Measurements from ENCODE around the gene PTPRG.

The PTPRG gene

DNA sequence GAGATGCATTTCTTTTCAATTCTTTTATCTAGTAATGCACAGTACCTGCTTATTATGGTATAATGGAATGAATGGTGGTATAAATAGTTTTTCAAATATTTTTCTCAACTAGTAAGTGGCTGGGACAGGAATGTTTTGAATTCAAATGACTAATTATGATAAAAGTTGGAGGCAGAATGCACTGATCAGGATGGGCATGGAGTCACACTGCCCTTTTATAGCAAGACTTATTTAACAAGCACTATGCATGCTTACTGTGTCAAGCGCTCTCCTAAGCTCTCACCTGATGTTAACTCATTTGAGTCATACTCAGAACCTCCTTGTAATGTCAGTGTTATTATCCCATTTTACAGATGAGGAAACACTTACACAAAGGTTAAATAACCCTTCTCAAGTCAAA, 590.2 kb downstream of the PTPRG start:
- Mint-ChIP-seq H3K27ac (no peak overlapping the region), H3K36me3 (no peaks in the 10 kb centered on the region), H3K4me1 (no peaks in the 10 kb centered on the region), H3K9me3 (peaks cover 9% of the 10 kb centered on the region), H3K4me3 (no peak overlapping the region)
- no peak for ATAC-seq
- DNase-seq (ENCODE audit: low spot score in 2 of 2) = no peak

DNA sequence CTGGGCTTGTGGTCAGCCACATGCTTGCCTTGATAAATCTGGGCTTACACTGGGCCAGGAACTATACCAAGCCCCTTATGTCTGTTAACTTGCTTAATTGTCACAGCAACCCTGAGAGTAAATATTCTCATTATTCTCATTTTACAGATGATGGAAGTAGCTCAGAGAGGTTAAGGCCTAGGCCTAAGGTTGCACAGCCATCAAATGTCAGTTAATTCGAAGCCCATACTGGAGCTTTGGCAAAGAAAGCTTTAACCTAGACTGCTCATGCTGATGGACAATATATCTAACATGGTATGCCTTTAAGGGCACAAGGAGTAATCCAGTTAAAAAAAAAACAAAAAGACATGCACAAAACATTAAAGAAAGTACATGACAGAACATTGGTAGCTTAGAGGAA, 591.9 kb downstream of the PTPRG start:
- no peak overlapping the region for H3K4me3 Mint-ChIP-seq

GRCh38 chr3:62154457-62155148, 593.2 kb downstream of the PTPRG start:
- ATAC-seq = no peak
- peaks cover 7% of the 10 kb centered on the region for H3K9me3 Mint-ChIP-seq
- no peak for DNase-seq (ENCODE audit: low spot score in 2 of 2)
- H3K36me3 Mint-ChIP-seq = no peaks in the 10 kb centered on the region
- no peaks in the 10 kb centered on the region for H3K4me1 Mint-ChIP-seq
- no peak overlapping the region for H3K4me3 Mint-ChIP-seq
- H3K27ac Mint-ChIP-seq = no peak overlapping the region

More for the DNA sequence above, 591.9 kb downstream of the PTPRG start:
- Mint-ChIP-seq H3K27ac (no peak overlapping the region), H3K36me3 (no peaks in the 10 kb centered on the region), H3K9me3 (peaks cover 9% of the 10 kb centered on the region), H3K4me1 (no peaks in the 10 kb centered on the region)
- no peak for DNase-seq (ENCODE audit: low spot score in 2 of 2)
- no peak for ATAC-seq

DNA sequence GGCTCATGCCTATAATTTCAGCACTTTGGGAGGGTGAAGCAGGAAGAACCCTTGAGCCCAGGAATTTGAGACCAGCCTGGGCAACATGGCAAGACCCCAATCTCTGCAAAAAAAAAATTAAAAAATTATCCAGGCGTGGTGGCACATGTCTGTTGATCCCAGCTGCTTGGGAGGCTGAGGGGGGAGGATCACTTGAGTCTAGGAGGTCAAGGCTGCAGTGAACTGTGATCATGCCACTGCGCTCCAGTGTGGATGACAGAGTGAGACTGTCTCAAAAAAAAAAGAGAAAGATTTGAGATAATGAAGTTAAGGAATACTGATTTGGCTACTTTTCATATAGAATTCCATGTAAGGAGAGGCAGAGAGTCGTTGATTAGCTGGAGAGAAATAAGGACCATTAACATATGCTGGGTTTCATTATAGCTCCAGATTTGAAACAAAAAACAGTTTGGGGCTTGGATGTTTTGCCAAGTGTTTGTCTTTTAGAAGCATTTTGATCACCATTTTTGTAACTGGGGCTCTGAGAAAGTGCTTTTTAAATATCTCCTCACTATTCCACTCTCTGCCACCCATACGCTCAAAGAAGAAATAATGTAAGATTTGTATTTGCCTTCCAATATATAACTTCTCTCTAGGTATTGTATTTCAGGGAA, 597.8 kb downstream of the PTPRG start:
- peaks cover 4% of the 10 kb centered on the region for H3K9me3 Mint-ChIP-seq
- no peak overlapping the region for H3K4me3 Mint-ChIP-seq
- H3K4me1 Mint-ChIP-seq = no peaks in the 10 kb centered on the region
- DNase-seq (ENCODE audit: low spot score in 2 of 2) (no peak), ATAC-seq (no peak)
- H3K36me3 Mint-ChIP-seq = no peaks in the 10 kb centered on the region
- no peak overlapping the region for H3K27ac Mint-ChIP-seq

DNA sequence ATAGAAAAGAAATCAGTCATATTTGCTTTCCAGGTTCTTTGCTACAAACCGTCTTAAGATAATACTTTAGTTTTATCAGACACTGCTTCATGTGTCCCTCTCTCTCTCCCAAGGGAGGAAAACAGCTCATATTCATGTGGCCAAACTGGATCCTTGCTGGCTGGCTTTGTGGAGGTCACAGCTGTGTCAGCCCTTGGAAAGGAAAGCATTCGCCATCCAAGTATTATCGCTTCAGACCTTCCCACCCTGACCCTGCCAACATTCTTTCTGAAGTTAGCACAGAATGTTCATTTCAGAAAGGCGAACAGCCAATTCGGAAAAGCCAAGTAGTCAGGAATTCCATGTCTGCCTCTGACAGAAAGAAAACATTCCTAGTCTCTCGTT, 598.3 kb downstream of the PTPRG start:
- Mint-ChIP-seq H3K36me3 (no peaks in the 10 kb centered on the region), H3K4me3 (no peak overlapping the region), H3K27ac (no peak overlapping the region), H3K4me1 (no peaks in the 10 kb centered on the region), H3K9me3 (no peaks in the 10 kb centered on the region)
- DNase-seq (ENCODE audit: low spot score in 2 of 2) (no peak), ATAC-seq (no peak)

GRCh38 chr3:62161371-62161770, 600.0 kb downstream of the PTPRG start:
- ATAC-seq (no peak), DNase-seq (ENCODE audit: low spot score in 2 of 2) (no peak)
- H3K4me1 Mint-ChIP-seq = no peaks in the 10 kb centered on the region
- no peaks in the 10 kb centered on the region for H3K9me3 Mint-ChIP-seq
- no peaks in the 10 kb centered on the region for H3K36me3 Mint-ChIP-seq
- H3K4me3 Mint-ChIP-seq = no peak overlapping the region
- no peak overlapping the region for H3K27ac Mint-ChIP-seq

DNA sequence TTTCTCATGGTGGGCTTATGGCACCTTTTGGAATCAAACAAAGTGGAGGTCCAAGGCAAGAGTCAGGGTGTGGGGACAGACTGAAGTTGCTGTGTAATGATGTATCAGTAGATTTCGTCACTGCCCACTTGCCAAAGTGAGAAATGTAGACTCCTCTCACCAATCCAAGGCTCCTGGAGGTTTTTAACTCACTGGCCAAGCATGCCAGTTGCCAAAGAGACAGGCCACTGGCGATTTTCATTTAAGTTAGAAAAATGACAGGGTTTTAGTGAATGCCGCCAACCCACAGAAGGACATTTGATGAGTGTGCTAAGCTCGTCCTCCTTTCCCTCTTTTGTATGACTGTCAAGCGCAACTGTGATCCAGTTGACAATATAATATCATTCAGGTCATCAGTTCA, 602.8 kb downstream of the PTPRG start:
- DNase-seq (ENCODE audit: low spot score in 2 of 2) (no peak), ATAC-seq (no peak)
- Mint-ChIP-seq H3K9me3 (no peaks in the 10 kb centered on the region), H3K4me1 (no peaks in the 10 kb centered on the region), H3K4me3 (no peak overlapping the region), H3K27ac (no peak overlapping the region), H3K36me3 (no peaks in the 10 kb centered on the region)

DNA sequence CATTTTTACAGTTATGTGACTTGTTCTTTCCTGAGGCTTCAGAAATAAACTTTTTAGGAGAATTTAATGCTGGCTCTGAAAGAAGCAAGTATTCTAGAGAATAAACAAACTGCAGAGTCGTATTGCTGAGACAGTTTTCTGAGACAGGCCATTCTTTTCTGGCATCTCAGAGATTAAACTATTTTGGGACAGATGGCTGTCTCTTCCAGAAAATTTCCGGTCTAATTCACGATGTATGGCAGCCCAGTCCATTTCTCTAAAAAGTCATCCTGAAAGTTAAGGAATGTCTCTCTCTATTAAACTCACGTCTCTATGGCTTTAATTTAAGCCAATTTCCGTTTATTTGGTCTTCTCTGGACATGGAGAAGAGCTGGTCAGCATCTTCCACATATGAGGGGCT, 603.4 kb downstream of the PTPRG start:
- Mint-ChIP-seq H3K4me3 (no peak overlapping the region), H3K27ac (no peak overlapping the region), H3K36me3 (no peaks in the 10 kb centered on the region), H3K9me3 (no peaks in the 10 kb centered on the region), H3K4me1 (no peaks in the 10 kb centered on the region)
- ATAC-seq (no peak), DNase-seq (ENCODE audit: low spot score in 2 of 2) (no peak)

DNA sequence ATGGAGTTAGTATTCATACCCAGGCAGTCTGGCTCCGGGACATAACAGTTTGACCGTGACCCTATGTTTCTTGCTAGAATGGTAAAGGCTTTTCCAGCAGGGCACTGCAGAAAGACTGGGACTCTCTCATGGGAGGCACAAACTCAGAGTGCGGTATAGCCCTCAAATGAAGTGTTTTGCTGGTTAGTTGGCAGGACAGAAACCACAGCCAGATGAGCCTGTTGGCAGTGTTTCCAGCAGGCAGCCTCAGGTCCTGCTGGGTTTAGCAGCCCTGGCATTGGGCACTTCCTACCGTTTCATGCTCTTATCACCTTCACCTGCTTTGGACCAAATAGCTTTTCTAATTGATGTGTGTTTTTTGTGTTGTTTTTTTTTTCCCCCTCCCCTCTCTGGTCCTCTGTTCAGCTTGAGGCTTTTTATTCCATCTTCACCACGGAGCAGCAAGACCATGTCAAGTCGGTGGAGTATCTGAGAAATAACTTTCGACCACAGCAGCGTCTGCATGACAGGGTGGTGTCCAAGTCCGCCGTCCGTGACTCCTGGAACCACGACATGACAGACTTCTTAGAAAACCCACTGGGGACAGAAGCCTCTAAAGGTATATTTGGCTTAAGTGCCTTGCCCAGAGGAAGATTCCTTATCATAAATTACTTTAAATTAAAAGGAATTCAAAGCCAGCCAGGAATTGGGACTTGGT, 606.3 kb downstream of the PTPRG start:
- no peaks in the 10 kb centered on the region for H3K36me3 Mint-ChIP-seq
- no peaks in the 10 kb centered on the region for H3K9me3 Mint-ChIP-seq
- no peak overlapping the region for H3K27ac Mint-ChIP-seq
- ATAC-seq = no peak
- DNase-seq (ENCODE audit: low spot score in 2 of 2) = no peak
- no peaks in the 10 kb centered on the region for H3K4me1 Mint-ChIP-seq
- no peak overlapping the region for H3K4me3 Mint-ChIP-seq

GRCh38 chr3:62168356-62168755, 607.0 kb downstream of the PTPRG start:
- H3K4me1 Mint-ChIP-seq = no peaks in the 10 kb centered on the region
- DNase-seq (ENCODE audit: low spot score in 2 of 2) (no peak), ATAC-seq (no peak)
- H3K27ac Mint-ChIP-seq = no peak overlapping the region
- H3K9me3 Mint-ChIP-seq = no peaks in the 10 kb centered on the region
- H3K36me3 Mint-ChIP-seq = no peaks in the 10 kb centered on the region
- no peak overlapping the region for H3K4me3 Mint-ChIP-seq

- no peak for DNase-seq (ENCODE audit: low spot score in 2 of 2)
- Mint-ChIP-seq H3K9me3 (no peaks in the 10 kb centered on the region), H3K4me3 (no peak overlapping the region), H3K4me1 (no peaks in the 10 kb centered on the region), H3K36me3 (no peaks in the 10 kb centered on the region), H3K27ac (no peak overlapping the region)
- no peak for ATAC-seq
These were observed 608.7 kb downstream of the PTPRG start for GRCh38 chr3:62169906-62170660.

DNA sequence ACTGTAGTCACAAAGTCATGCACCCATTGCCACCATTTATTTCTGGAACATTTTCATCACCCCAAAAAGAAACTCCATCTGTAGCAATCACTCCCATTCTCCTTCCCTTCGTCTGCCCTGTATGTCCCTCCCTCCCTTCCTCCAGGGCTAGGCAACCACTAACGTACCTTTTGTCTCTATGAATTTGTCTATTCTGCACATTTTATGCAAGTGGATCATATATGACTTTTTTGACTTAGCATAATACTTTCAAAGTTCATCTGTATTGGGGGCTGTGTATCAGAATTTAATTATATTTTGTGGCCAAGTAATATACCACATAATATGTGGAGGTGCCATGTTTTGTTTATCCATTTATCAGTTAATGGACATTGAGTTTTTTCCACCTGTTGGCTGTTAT, 610.4 kb downstream of the PTPRG start:
- DNase-seq (ENCODE audit: low spot score in 2 of 2) = no peak
- Mint-ChIP-seq H3K4me3 (no peak overlapping the region), H3K9me3 (no peaks in the 10 kb centered on the region), H3K4me1 (no peaks in the 10 kb centered on the region), H3K36me3 (no peaks in the 10 kb centered on the region), H3K27ac (no peak overlapping the region)
- ATAC-seq = no peak

GRCh38 chr3:62172199-62172598, 610.8 kb downstream of the PTPRG start:
- no peaks in the 10 kb centered on the region for H3K4me1 Mint-ChIP-seq
- no peaks in the 10 kb centered on the region for H3K36me3 Mint-ChIP-seq
- no peaks in the 10 kb centered on the region for H3K9me3 Mint-ChIP-seq
- DNase-seq (ENCODE audit: low spot score in 2 of 2) (no peak), ATAC-seq (no peak)
- no peak overlapping the region for H3K4me3 Mint-ChIP-seq
- no peak overlapping the region for H3K27ac Mint-ChIP-seq

DNA sequence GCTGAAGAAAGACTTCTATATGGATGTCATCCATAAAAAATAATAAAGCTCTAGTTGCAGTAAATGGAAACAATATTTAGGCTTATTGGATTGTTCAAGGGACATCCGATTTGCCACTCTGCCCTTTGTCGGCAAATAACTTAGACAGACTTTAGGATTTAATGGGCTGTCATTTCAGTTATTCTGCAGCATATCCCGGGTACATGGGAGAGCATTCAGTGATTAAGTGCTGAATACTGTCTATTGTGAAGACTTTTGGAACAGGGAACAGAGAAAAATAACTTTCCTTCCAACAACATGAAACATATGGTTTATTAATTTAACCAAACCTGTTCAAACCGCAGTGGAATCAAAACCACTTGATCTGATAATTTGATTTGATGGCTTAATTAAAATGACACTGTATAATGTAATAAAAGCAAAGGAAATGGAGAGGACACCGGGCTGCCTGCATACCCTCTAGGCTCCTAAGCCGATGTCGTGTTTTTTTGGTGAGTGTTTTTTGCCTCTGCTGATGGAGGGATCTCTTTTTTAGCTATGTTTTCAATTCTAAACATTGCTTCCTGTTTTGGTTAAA, 612.7 kb downstream of the PTPRG start:
- no peak for ATAC-seq
- Mint-ChIP-seq H3K9me3 (no peaks in the 10 kb centered on the region), H3K36me3 (no peaks in the 10 kb centered on the region), H3K27ac (no peak overlapping the region), H3K4me1 (no peaks in the 10 kb centered on the region), H3K4me3 (no peak overlapping the region)
- no peak for DNase-seq (ENCODE audit: low spot score in 2 of 2)

GRCh38 chr3:62175161-62175560, 613.8 kb downstream of the PTPRG start:
- ATAC-seq = no peak
- Mint-ChIP-seq H3K9me3 (no peaks in the 10 kb centered on the region), H3K4me1 (no peaks in the 10 kb centered on the region)

More at GRCh38 chr3:62175161-62175560, 613.8 kb downstream of the PTPRG start:
- Mint-ChIP-seq H3K27ac (no peak overlapping the region), H3K4me3 (no peak overlapping the region), H3K36me3 (no peaks in the 10 kb centered on the region)
- DNase-seq (ENCODE audit: low spot score in 2 of 2) = no peak
